Neural cell (in vitro differentiated cells): ENCODE measurements around the gene MAML2. TPM values are rescaled to one million over a fixed set of nuclear protein-coding genes. Genes with fewer than 3 reads are reported as not detected.
A peak's percentile ranks its signal among the peaks of the same experiment; 100 is the strongest.

Source experiments
- H2AFZ ChIP-seq: fragments of 200-600, 300-800 bp; sonication (generic), shearing (Covaris generic); 2 replicates; pipeline ENCODE4 v1.6.0; 2014; ENCODE audit warnings: low read depth, mild to moderate bottlenecking, antibody characterized with exemption, low read length, moderate library complexity
- H3F3A ChIP-seq: fragments of 200-600 bp; shearing (Covaris generic); 2 replicates; pipeline ENCODE4 v1.6.1; 2016; ENCODE audit warnings: mild to moderate bottlenecking, moderate library complexity, mixed read lengths, antibody characterized with exemption, low read length; ENCODE audit not compliant: insufficient read depth, poor library complexity, severe bottlenecking
- H3K27ac ChIP-seq: fragments of 200-600, 300-800 bp; sonication (generic), shearing (Covaris generic); 2 replicates; pipeline ENCODE4 v1.5.1; 2014; ENCODE audit warnings: mild to moderate bottlenecking, low read length, moderate library complexity
- H3K27me3 ChIP-seq: fragments of 300-800, 200-600 bp; sonication (generic), shearing (Covaris generic); 2 replicates; pipeline ENCODE4 v1.6.0; 2014; ENCODE audit warnings: mild to moderate bottlenecking, low read depth, low read length, moderate library complexity; ENCODE audit not compliant: insufficient read depth
- H3K36me3 ChIP-seq: fragments of 300-800, 200-600 bp; sonication (generic), shearing (Covaris generic); 2 replicates; pipeline ENCODE4 v1.5.1; 2014; ENCODE audit warnings: mild to moderate bottlenecking, antibody characterized with exemption, low read length, moderate library complexity; ENCODE audit not compliant: insufficient read depth
- H3K4me2 ChIP-seq: fragments of 300-800, 200-600 bp; sonication (generic), shearing (Covaris generic); 2 replicates; pipeline ENCODE4 v1.6.0; 2014; ENCODE audit warnings: mild to moderate bottlenecking, low read length
- H3K4me3 ChIP-seq: fragments of 300-800, 200-600 bp; sonication (generic), shearing (Covaris generic); 2 replicates; pipeline ENCODE4 v1.5.1; 2014; ENCODE audit warnings: mild to moderate bottlenecking, low read length, moderate library complexity
- H3K79me2 ChIP-seq: fragments of 200-600 bp; shearing (Covaris generic); replicated peaks from 2 replicates; pipeline ENCODE4 v1.6.0; 2014; ENCODE audit warnings: mild to moderate bottlenecking, low read length, moderate library complexity; ENCODE audit not compliant: insufficient read depth
- H3K9ac ChIP-seq: fragments of 300-800, 200-600 bp; sonication (generic), shearing (Covaris generic); 2 replicates; pipeline ENCODE4 v1.6.1; 2016; ENCODE audit warnings: mild to moderate bottlenecking, low read length, mixed read lengths
- H3K9me2 ChIP-seq: fragments of 200-600 bp; shearing (Covaris generic); 2 replicates; pipeline ENCODE4 v1.6.1; 2016; ENCODE audit warnings: mild to moderate bottlenecking, low read length, mixed read lengths; ENCODE audit not compliant: insufficient read depth
- H3K9me3 ChIP-seq: fragments of 200-600, 300-800 bp; sonication (generic), shearing (Covaris generic); 2 replicates; pipeline ENCODE4 v1.6.1; 2016; ENCODE audit warnings: mild to moderate bottlenecking, mixed run types, low read length, moderate library complexity, mixed read lengths
- H4K20me1 ChIP-seq: fragments of 200-600 bp; shearing (Covaris generic); 2 replicates; pipeline ENCODE4 v1.6.1; 2016; ENCODE audit warnings: mild to moderate bottlenecking, mixed run types; ENCODE audit not compliant: insufficient read depth
- CTCF ChIP-seq: fragments of 450-650 bp; IDR thresholded peaks from 2 replicates; pipeline ENCODE4 v1.5.1; 2014; ENCODE audit warnings: antibody characterized with exemption, mild to moderate bottlenecking, moderate library complexity; ENCODE audit not compliant: poor library complexity, severe bottlenecking
- EP300 ChIP-seq: fragments of 450-650 bp; conservative IDR thresholded peaks from 2 replicates; pipeline ENCODE4 v1.6.1; 2014; ENCODE audit warnings: antibody characterized with exemption, mild to moderate bottlenecking, moderate library complexity; ENCODE audit not compliant: poor library complexity, severe bottlenecking
- EZH2 ChIP-seq: fragments of 200-600, 300-800 bp; shearing (Covaris generic), sonication (generic); IDR thresholded peaks from 2 replicates; pipeline ENCODE4 v1.6.1; 2014; ENCODE audit warnings: antibody characterized with exemption, low read length, borderline replicate concordance, mild to moderate bottlenecking; ENCODE audit not compliant: insufficient read depth, poor library complexity, severe bottlenecking
- MXI1 ChIP-seq: fragments of 450-650 bp; conservative IDR thresholded peaks from 2 replicates; pipeline ENCODE4 v1.6.1; 2014; ENCODE audit warnings: antibody characterized with exemption, mild to moderate bottlenecking; ENCODE audit not compliant: poor library complexity, severe bottlenecking
- POLR2AphosphoS5 ChIP-seq: IDR thresholded peaks from 2 replicates; pipeline ENCODE4 v1.6.1; 2012
- RAD21 ChIP-seq: fragments of 450-650 bp; conservative IDR thresholded peaks from 2 replicates; pipeline ENCODE4 v1.6.1; 2014; ENCODE audit warnings: antibody characterized with exemption, mild to moderate bottlenecking, moderate library complexity
- REST ChIP-seq: IDR thresholded peaks from 2 replicates; pipeline ENCODE4 v1.6.1; 2012; ENCODE audit warnings: borderline replicate concordance
- SMC3 ChIP-seq: fragments of 450-650 bp; conservative IDR thresholded peaks from 2 replicates; pipeline ENCODE4 v1.6.1; 2014; ENCODE audit warnings: antibody characterized with exemption, mild to moderate bottlenecking, moderate library complexity; ENCODE audit not compliant: poor library complexity
- TAF1 ChIP-seq: IDR thresholded peaks from 2 replicates; pipeline ENCODE4 v1.6.1; 2012; ENCODE audit warnings: low read depth
- polyA plus RNA-seq: library from polyadenylated mRNA; depleted of rRNA; stranded (reverse); fragments of >200 nt; gene quantifications from 2 replicates; pipeline ENCODE4 v1.2.3, GENCODE V29; 2014

MAML2 gene
- polyA plus RNA-seq, 1 donor from 2014 or later, result 3.6 TPM

- no peaks in the 10 kb centered on the region for H3K9me2 ChIP-seq
- H3K4me3 ChIP-seq, result peak overlapping the region; percentile 69
- H3F3A ChIP-seq, result no peaks in the 10 kb centered on the region
- peak overlapping the region; percentile 41 for H2AFZ ChIP-seq
- H3K27ac ChIP-seq, result peak overlapping the region; percentile 34
- H4K20me1 ChIP-seq, result no peaks in the 10 kb centered on the region
- no peaks in the 10 kb centered on the region for H3K27me3 ChIP-seq
- no peaks in the 10 kb centered on the region for H3K9me3 ChIP-seq
- H3K9ac ChIP-seq, result peak overlapping the region; percentile 67
- H3K36me3 ChIP-seq, result no peaks in the 10 kb centered on the region
- peaks cover 3% of the 10 kb centered on the region for H3K79me2 ChIP-seq
- peak; percentile 4 for TF ChIP-seq POLR2AphosphoS5
- no peak for TF ChIP-seq REST
- peak overlapping the region; percentile 49 for H3K4me2 ChIP-seq
Measured at GRCh38 chr11:96342014-96342960, 708 bp downstream of the MAML2 start.

- peaks cover 3% of the 10 kb centered on the region for H3K79me2 ChIP-seq
- H3K9ac ChIP-seq, result peak overlapping the region; percentile 67
- no peak overlapping the region for H3K27ac ChIP-seq
- no peaks in the 10 kb centered on the region for H3K36me3 ChIP-seq
- no peaks in the 10 kb centered on the region for H3K27me3 ChIP-seq
- H2AFZ ChIP-seq, result no peak overlapping the region
- H3K4me2 ChIP-seq, result peak overlapping the region; percentile 49
- no peaks in the 10 kb centered on the region for H3K9me3 ChIP-seq
- H3K9me2 ChIP-seq, result no peaks in the 10 kb centered on the region
- no peaks in the 10 kb centered on the region for H4K20me1 ChIP-seq
- peak overlapping the region; percentile 69 for H3K4me3 ChIP-seq
- no peaks in the 10 kb centered on the region for H3F3A ChIP-seq
- TF ChIP-seq MXI1, result no peak
- no peak for TF ChIP-seq POLR2AphosphoS5
- no peak for TF ChIP-seq REST
- TF ChIP-seq EZH2, result no peak
- TF ChIP-seq TAF1, result no peak
- no peak for TF ChIP-seq CTCF
- no peak for TF ChIP-seq EP300
- TF ChIP-seq RAD21, result no peak
- no peak for TF ChIP-seq SMC3
Measured at GRCh38 chr11:96341211-96342013, 1.6 kb downstream of the MAML2 start.
